DMS53 treated with DMSO at 0.1 percent for 48 hours (cell line): ENCODE measurements around the gene LCNL1.

ENCODE experiments used
- DNase-seq: peaks from one replicate; lab custom pipeline; 2025; ENCODE audit not compliant: unreplicated experiment; lab: John Stamatoyannopoulos, UW

The LCNL1 gene

GRCh38 chr9:136946228-136947027 lies 36.4 kb upstream of the LCNL1 start:
- DNase-seq: no peak

GRCh38 chr9:136947028-136947891 lies 35.5 kb upstream of the LCNL1 start:
- DNase-seq: no peak

- no peak for DNase-seq
Measured at GRCh38 chr9:136947955-136948510, 34.8 kb upstream of the LCNL1 start.

GRCh38 chr9:136949239-136949816 lies 33.5 kb upstream of the LCNL1 start:
- DNase-seq: peak; percentile 67

GRCh38 chr9:136949817-136950655 lies 32.8 kb upstream of the LCNL1 start:
- DNase-seq: peak; percentile 90

GRCh38 chr9:136950656-136951276 lies 32.0 kb upstream of the LCNL1 start:
- no peak for DNase-seq

- DNase-seq: no peak
Measured at GRCh38 chr9:136951541-136952320, 31.1 kb upstream of the LCNL1 start, which contains the start of gene LCN12. Gene LCN12 (plus strand): TSS chr9:136952273. CDS start chr9:136952328, 55 bp downstream.

- DNase-seq: no peak
Measured at GRCh38 chr9:136952321-136952850, 30.4 kb upstream of the LCNL1 start.

- no peak for DNase-seq
Measured at GRCh38 chr9:136952876-136953770, 29.7 kb upstream of the LCNL1 start.

GRCh38 chr9:136953771-136954269 lies 29.0 kb upstream of the LCNL1 start:
- no peak for DNase-seq

- no peak for DNase-seq
Measured at GRCh38 chr9:136954270-136955083, 28.3 kb upstream of the LCNL1 start.

- DNase-seq: no peak
Measured at GRCh38 chr9:136955202-136955942, 27.4 kb upstream of the LCNL1 start.

- DNase-seq: no peak
Measured at GRCh38 chr9:136955943-136956335, 26.9 kb upstream of the LCNL1 start.

- no peak for DNase-seq
Measured at GRCh38 chr9:136956604-136957003, 26.2 kb upstream of the LCNL1 start.

- DNase-seq: no peak
Measured at GRCh38 chr9:136957461-136957860, 25.3 kb upstream of the LCNL1 start.

GRCh38 chr9:136957901-136958300 lies 24.9 kb upstream of the LCNL1 start:
- DNase-seq: no peak
